GM18951 (cell line): Measurements from ENCODE around the gene CLEC4F.

Experiments used
- POLR2A ChIP-seq: IDR thresholded peaks from 4 replicates; pipeline ENCODE4 v1.6.1; 2011; ENCODE audit warnings: mild to moderate bottlenecking; ENCODE audit not compliant: insufficient read length, insufficient read depth; ENCODE audit errors: extremely low read depth
- in situ Hi-C: fragments of 300-500 bp; cut with MboI; formaldehyde crosslinking; loops from one replicate; pipeline ENCODE4 v1.12.0; 2022; ENCODE audit warnings: low sequenced_read_pairs, mixed read lengths, inconsistent platforms; ENCODE audit not compliant: unreplicated experiment

The CLEC4F gene

DNA sequence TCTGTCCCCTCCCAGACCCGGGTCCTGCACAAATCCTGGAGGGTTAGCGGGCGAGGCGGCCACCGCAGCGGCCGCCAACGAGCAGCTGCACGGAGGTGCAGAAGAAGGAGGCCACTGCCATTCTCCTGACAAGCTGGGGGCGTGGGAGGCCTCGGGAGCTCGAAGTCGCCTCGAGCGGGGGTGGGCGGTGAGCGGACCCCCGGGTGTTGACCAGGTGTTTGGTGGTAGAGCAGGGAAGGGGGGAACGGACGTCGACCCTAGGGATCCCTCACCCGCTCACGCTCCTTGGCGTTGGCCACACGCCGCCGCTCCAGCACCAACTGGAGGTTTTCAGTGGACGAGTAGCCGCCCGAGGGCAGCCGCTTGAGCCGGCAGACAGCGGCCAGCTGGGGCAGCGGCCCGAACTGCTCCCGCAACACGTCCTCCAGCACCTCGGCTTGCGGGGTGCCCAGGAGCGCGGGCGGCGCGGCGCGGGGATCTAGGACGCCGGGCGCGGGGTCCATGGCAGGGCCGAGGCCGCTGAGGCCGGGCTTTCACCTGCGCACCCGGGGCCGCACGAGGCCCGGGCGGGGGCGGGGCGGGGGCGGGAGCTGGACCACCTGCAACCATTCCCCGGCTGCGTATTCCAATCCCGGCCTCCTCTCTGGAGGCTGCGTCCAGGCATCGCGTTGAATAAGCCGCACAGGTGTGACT lies 30.1 kb downstream of the CLEC4F start, which contains the start of gene FIGLA:
TSS of gene FIGLA (minus strand) at position 508 of the 693 bp plus-strand sequence. CDS start at position 503, 5 bp downstream.
- in situ Hi-C loops, result no loop called here
- TF ChIP-seq POLR2A, result no peak

DNA sequence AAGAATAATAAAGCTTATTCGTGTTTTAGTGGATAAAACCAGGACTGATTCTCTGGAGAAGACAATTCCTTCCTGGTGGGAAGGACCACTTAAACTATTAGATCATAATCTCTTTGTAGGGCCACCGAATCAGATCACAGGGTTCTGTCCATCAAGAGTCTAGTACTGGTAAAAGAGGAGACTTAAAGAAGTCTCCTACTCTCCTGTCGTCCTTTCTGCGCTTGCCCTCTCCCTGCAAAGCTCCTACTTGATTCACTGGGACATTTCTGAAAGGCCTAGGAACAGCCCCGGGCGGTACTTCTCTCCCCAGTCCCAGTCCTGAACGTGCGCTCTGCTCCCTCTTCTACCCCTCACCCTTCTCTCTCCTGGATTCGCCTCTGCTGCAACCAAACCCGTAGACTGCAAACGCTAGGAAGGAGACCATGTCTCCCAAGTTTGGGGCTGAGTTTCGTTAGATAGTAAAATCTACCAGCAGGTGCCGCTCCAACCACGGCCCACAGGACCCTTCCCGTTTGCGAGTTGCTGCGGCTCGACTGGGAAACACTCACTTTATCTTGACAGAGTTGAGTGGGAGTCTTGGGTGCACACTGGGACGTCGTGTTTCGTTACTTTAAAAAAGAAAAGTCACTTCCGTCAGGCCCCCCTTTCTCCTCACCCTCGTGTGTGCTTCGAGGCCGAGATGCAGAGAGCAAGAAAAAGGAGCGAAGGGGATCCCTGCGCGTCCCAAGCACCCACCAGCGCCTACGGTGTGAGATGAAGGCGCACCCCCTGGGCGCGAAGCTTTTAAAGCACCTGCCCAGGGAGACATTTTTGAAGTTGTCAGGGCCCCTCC lies 30.9 kb downstream of the CLEC4F start:
- in situ Hi-C loops, result no loop called here
- TF ChIP-seq POLR2A, result no peak

DNA sequence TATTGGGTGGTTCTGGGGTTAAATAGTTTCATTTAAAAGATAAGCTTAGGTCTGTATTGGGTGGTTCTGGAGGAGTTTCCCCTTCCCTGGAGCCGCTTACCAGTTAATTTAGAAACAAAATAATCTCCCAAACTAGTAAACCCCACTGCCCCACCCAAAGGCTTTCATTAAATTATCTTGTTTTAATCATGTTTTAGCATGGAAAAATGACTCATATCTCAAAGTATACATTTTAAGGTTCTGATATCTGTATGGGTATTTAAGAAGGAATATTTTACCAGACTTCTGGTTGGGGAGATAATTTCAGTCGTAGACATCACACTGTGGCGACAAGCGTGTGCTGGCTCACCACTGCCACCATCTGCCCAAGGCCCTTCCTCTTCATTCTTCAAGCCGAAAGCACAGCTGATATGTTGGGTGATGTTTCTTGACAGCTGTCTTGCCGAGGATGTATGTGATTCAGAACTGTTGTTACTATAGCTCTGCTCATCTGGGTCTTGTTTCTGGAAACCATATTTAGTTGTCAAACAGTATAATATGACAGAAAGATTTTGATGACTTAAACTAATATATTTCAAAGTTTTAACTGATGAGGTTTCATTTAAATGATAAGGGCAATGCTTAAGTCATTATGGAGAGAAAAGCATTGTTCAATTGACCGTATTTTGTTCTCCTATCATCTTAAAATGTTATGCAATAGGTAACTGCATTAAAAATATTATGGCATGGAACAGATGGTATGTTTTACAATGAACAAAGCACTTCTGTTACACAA lies 35.1 kb downstream of the CLEC4F start:
- in situ Hi-C loops, result no loop called here
- TF ChIP-seq POLR2A, result no peak

DNA sequence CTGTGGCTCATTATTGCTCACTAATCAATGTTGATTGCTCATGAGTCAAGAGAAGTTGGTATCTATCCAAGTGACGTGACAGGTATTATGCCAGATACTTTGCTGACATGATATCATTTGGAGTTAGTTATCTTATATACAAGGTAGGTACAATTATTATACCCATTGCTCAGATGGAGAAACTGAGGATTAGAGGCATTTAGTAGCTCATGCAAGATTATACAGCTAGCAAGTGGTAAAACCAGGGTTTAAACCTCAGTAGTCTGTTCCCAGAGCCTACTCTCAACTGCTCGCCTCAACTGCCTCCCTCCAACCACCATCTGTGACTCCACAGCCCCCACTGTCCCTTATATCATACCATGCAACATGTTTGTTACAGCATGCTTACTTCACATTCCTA lies 36.1 kb downstream of the CLEC4F start:
- TF ChIP-seq POLR2A, result no peak
- in situ Hi-C loops, result no loop called here

DNA sequence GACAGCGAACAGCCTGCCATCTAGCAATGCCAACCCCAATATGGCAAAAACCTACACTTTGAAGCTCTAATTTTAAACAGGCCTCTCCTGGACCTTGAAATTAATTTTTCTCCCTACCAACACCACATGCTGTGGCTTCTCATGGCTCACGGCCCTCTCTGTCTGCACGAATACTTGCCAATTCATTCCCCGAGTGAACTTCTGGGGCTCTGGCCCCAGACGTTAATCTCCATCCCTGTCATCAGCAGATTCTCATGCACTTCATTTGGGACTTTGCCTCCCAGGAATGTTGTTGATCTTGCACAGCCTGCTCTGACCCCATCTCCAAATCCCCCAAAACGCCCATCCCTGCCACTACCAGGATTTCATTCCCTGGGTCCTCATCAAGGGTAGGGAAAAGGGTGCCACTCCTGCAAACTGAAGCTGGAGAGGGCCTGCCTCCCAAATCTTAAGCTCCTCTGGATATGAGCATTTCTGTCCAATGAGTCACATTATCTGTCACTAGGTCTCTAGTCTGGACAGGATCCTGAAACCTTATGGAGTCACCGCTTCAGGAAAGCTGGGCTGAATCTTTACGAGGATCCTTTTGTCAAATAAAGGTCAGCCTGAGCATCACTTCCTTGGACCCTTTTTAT lies 40.4 kb downstream of the CLEC4F start:
- TF ChIP-seq POLR2A, result no peak
- in situ Hi-C loops, result no loop called here

DNA sequence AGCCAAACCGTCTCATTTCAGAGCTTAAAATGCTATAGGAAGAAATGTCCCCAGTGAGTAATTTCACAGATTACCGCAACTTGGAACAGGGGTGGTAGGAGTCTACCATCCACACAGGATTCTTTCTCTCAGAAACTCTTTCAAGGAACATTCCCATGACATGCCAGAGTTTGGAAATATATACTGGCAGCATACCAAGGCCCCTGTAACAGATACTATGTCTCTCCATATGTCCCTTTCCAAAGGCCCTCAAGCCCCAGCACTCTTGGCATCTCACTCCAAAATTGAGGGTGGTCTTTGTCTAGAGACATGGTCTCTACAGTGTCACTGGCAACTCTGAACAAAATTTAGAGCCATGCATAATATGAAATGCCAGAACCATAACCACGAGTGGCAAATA lies 40.9 kb downstream of the CLEC4F start:
- no peak for TF ChIP-seq POLR2A

DNA sequence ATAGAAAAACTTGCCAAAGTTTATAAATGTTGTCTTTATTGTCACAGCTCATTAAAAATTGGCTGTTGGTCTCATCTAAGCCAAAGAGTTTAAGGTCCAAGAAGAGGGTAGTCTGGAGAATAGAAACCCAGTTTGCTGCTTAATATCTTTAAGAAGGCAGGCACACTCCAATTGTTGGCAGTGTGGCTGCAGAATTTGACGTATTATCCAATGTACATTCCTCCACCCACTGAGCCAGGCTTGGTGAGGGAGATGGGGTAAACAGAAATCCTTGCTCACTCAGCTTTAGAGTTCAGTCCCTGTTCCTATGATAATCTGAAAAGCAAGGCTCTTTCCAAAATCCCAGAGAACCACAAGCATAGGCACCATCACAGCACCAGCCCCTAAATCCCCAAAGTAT lies 41.7 kb downstream of the CLEC4F start:
- in situ Hi-C loops, result no loop called here
- no peak for TF ChIP-seq POLR2A

More for the DNA sequence above, 40.9 kb downstream of the CLEC4F start:
- in situ Hi-C loops, result no loop called here

DNA sequence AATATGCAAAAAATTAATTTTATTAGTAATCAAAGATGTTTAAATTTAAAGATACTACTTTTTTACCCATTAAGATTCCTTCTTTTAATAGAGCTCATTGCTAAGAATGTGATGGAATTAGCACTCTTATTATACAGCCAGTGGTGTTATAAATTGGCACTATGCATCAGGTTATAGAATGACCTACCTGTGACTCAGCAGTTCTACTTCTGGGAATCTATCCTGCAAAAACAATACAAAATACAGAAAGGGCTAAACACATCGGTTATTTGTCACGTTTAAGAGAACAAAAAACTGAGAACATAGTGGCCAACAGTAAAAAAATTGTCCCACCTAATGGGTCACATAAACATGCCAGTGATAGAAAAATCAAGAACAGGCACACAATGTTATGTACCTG lies 42.9 kb downstream of the CLEC4F start:
- in situ Hi-C loops, result no loop called here
- no peak for TF ChIP-seq POLR2A

DNA sequence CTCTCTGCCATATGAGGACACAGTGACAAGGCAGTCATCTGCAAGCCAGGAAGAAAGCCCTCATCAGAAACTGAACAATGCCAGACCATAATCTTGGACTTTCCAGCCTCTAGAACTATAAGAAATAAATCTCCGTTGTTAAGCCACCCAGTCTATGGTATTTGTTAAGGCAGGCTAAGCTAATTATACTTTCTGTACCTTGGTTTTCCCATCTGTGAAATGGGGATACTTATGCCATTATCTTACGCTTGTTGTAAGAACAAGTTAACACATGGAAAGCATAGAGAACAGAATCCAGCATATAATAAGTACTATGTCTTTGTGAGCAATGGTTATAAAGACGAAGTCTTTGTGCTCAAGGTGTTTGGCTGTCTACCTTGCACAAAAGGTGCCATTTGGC lies 44.1 kb downstream of the CLEC4F start:
- in situ Hi-C loops, result no loop called here
- TF ChIP-seq POLR2A, result no peak

DNA sequence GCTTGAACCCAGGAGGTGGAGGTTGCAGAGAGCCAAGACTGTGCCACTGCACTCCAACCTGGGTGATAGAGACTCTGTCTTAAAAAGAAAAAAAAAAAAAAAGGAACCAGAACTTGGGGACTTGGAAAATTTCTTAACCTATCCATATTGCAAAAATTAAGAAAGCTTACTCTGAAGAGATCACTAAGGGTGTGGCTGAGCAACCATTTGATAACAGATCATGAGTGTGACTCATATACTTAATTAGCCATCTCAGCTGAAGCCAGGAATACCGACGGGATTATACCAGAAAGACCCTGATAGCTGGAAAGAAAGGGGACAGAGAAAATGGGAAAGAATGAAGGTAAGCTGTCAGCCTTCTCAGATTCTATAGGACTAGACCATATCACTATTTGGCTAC lies 45.3 kb downstream of the CLEC4F start:
- in situ Hi-C loops, result no loop called here
- no peak for TF ChIP-seq POLR2A

DNA sequence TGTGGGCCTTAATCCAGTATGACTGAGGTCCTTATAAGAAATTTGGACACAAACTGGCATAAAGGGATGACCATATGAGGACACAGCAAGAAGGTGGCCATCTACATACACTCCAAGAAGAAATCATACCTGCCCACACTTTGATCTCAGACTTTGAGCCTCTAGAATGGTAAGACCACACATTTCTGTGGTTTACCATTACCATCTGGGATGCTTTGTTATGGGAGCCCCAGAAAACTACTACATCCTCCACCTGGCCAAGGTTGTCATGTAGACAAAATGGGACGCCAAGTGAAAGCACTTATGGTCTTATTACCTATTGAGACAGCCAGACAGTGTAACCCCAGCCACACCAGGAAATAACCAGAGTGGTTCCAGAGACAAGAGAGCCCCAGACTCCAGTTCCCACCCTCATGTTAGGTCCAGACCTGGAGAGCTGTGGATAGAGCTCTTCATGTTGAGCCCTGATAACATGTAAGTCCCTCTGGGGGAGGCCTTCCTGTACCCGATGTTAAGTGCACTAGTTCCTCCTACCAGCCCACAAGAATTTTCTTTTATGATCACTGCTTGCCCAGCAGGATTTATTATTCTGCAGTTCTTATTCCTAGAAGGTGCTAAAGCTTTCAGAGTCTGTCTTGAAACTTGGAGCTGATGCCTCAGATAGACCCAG lies 47.8 kb downstream of the CLEC4F start:
- no peak for TF ChIP-seq POLR2A
- in situ Hi-C loops, result no loop called here

DNA sequence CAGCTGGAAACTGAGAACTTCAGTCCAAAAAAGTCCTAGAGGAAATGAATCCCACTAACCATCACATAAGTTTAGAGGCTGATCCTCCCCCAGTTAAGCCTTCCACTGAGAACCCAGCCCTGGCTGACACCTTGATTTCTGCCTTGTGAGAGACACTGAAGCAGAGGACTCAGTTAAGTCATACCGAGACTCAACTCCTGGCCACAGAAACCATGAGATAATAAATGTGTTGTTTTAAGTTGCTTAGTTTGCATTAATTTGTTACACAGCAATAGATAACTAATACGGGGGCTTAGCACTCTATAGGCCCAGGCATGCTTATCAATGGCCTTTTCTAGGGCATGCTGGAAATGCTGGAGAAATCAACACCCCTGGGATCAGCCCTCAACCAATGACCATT lies 49.0 kb downstream of the CLEC4F start:
- in situ Hi-C loops, result no loop called here
- no peak for TF ChIP-seq POLR2A
